Transverse colon (tissue), 4 donors: ENCODE measurements around the gene TNRC18. TPM values are rescaled to one million over a fixed set of nuclear protein-coding genes. Genes with fewer than 3 reads are reported as not detected.
"Not testable (repeated sequence)": the region's sequence is repeated elsewhere in the genome, so short reads cannot be mapped to it uniquely, and the experiment has no call there.

Experiments used
- DNase-seq: peaks from one replicate; pipeline ENCODE4 v3.0.0-alpha.2; 2019
- H3K27ac ChIP-seq, 4 donors: fragments of 200-600 bp; sonication (generic); 2 replicates each; pipeline ENCODE4 v1.5.1; 2016 to 2018; ENCODE audit warnings: inconsistent platforms in 4 of 4
- H3K27me3 ChIP-seq: fragments of 200-600 bp; sonication (generic); 2 replicates; pipeline ENCODE4 v1.5.1; 2017; ENCODE audit warnings: inconsistent platforms
- H3K36me3 ChIP-seq, 4 donors: fragments of 200-600 bp; sonication (generic); 2 replicates each; pipeline ENCODE4 v1.5.1; 2017 to 2019; ENCODE audit warnings: inconsistent platforms in 4 of 4
- H3K4me1 ChIP-seq, 4 donors: fragments of 200-600 bp; sonication (generic); 2 replicates each; pipeline ENCODE4 v1.5.1; 2017 to 2020; ENCODE audit warnings: inconsistent platforms in 4 of 4
- H3K4me3 ChIP-seq, 4 donors: fragments of 200-600 bp; sonication (generic); 1 replicate in 1 of 4; 2 replicates in 3 of 4; pipeline versions ENCODE4 v1.5.1 to v1.6.1; 2017 to 2019; ENCODE audit warnings: inconsistent platforms in 4 of 4
- H3K9me3 ChIP-seq, 2 donors: fragments of 200-600 bp; sonication (generic); 2 replicates each; pipeline ENCODE4 v1.5.1; 2017 to 2019; ENCODE audit warnings: inconsistent platforms in 2 of 2
- CTCF ChIP-seq, 5 experiments: fragments of 200-600 bp in 3 of 5; fragments of 450-650 bp in 2 of 5; sonication (generic) in 3 of 5; IDR thresholded peaks; 1 replicate in 2 of 5; 2 replicates in 3 of 5; pipeline ENCODE4 v1.5.1; 2016 to 2017; ENCODE audit warnings: antibody characterized with exemption in 5 of 5, inconsistent platforms in 3 of 5, mild to moderate bottlenecking in 2 of 5, moderate library complexity in 1 of 5
- EP300 ChIP-seq: sonication (generic); formaldehyde crosslinking; IDR thresholded peaks from one replicate; pipeline ENCODE4 v1.6.1; 2017; ENCODE audit warnings: antibody characterized with exemption, low read depth
- POLR2A ChIP-seq: fragments of 450-650 bp; IDR thresholded peaks from one replicate; pipeline ENCODE4 v1.6.1; 2016; ENCODE audit warnings: antibody characterized with exemption, mild to moderate bottlenecking, moderate library complexity
- POLR2AphosphoS5 ChIP-seq, 3 donors: sonication (generic); formaldehyde crosslinking; IDR thresholded peaks; one replicate each; pipeline ENCODE4 v1.6.1; 2016; ENCODE audit warnings: antibody characterized with exemption in 3 of 3
- WGBS, 2 donors: methylation state at CpG; one replicate each; pipeline ENCODE4 v1.1.5; 2018; ENCODE audit warnings: low coverage in 1 of 2; 5-methylcytosine and 5-hydroxymethylcytosine counted together
- in situ Hi-C, 4 donors: fragments of 200-750 bp; cut with MboI; loops; one replicate each; pipeline versions ENCODE4 v1.15.0 to v1.15.1; 2017; ENCODE audit warnings: low sequenced_read_pairs in 3 of 4, low pct_ligation_motif_present in 1 of 4, low pct_unique_long_range_greater_than_20kb in 1 of 4
- intact Hi-C: fragments of 100-400 bp; cut with DNase I; formaldehyde crosslinking; loops from one replicate; pipeline ENCODE4 v1.15.1; 2023; ENCODE audit warnings: low total_unique reads
- total RNA-seq, 4 donors: library from RNA; depleted of rRNA; stranded (reverse); fragments of >200 nt; gene quantifications; one replicate each; pipeline ENCODE4 v1.1.0, GENCODE V29; 2016

Gene TNRC18
- total RNA-seq, 4 donors from 2014 or later, result 91.2 to 430 (median 175) TPM

- Histone ChIP-seq H3K36me3 (peaks cover 0 to 61% (median 16%) of the 10 kb centered on the region in 4 donors), H3K4me3 (no peak overlapping the region), H3K9me3 (no peaks in the 10 kb centered on the region), H3K4me1 (peaks cover 0 to 6% (median 0%) of the 10 kb centered on the region in 4 donors), H3K27me3 (no peaks in the 10 kb centered on the region), H3K27ac (no peak overlapping the region)
- intact Hi-C loops, result loop anchor here (10.0 kb wide), 1 partner anchor 486 kb away; no protein-coding TSS in a partner anchor
- 96% methylated on average over 16 of the region's 16 CpGs; no CpG with 5 or more reads in 1 of the 2 donors for WGBS, 2 donors
- in situ Hi-C loops, result no loop called here
- TF ChIP-seq POLR2AphosphoS5 (IDR thresholded peaks at IDR 0.05) (peak in 1 of 3 donors; percentile 16), CTCF (IDR thresholded peaks at IDR 0.05) (no peak)
- DNase-seq, result no peak
Observed at GRCh38 chr7:5310822-5311405, 112.7 kb downstream of the TNRC18 start.

- in situ Hi-C loops (no loop called here), intact Hi-C loops (no loop called here)
- no peak for DNase-seq
- Histone ChIP-seq H3K36me3 (peaks cover 0 to 46% (median 12%) of the 10 kb centered on the region in 4 donors), H3K4me3 (no peak overlapping the region), H3K27ac (no peak overlapping the region), H3K4me1 (peaks cover 0 to 6% (median 0%) of the 10 kb centered on the region in 4 donors), H3K9me3 (no peaks in the 10 kb centered on the region), H3K27me3 (no peaks in the 10 kb centered on the region)
- 96% methylated on average over 25 of the region's 25 CpGs; no CpG with 5 or more reads in 1 of the 2 donors for WGBS, 2 donors
- TF ChIP-seq POLR2A (no peak), CTCF (IDR thresholded peaks at IDR 0.05) (no peak), EP300 (no peak), POLR2AphosphoS5 (IDR thresholded peaks at IDR 0.05) (no peak)
Observed at GRCh38 chr7:5309146-5309545, 114.5 kb downstream of the TNRC18 start.

GRCh38 chr7:5307221-5308142, 116.2 kb downstream of the TNRC18 start:
- H3K9me3 ChIP-seq, intact Hi-C loops, in situ Hi-C loops, H3K27ac ChIP-seq, H3K27me3 ChIP-seq, H3K4me3 ChIP-seq, H3K4me1 ChIP-seq: not testable (repeated sequence)
- DNase-seq, result peak; percentile 66
- peaks cover 0 to 34% (median 12%) of the 10 kb centered on the region in 4 donors for H3K36me3 ChIP-seq
- WGBS, 2 donors, result 77 to 78% methylated on average over 6 to 32 of the region's 39 CpGs

- DNase-seq, H3K27ac ChIP-seq, H3K9me3 ChIP-seq, intact Hi-C loops, H3K4me3 ChIP-seq, H3K27me3 ChIP-seq, in situ Hi-C loops, H3K4me1 ChIP-seq: not testable (repeated sequence)
- H3K36me3 ChIP-seq, result peaks cover 0 to 14% (median 3%) of the 10 kb centered on the region in 4 donors
- 74% methylated on average over 5 of the region's 9 CpGs; no CpG with 5 or more reads in 1 of the 2 donors for WGBS, 2 donors
Observed at GRCh38 chr7:5305050-5305449, 118.6 kb downstream of the TNRC18 start.
